GM12801 (cell line): Measurements from ENCODE around the gene MIPOL1.

Experiments
- TF ChIP-seq, protein P1 (sequence below): IDR thresholded peaks from one replicate; pipeline ENCODE4 v1.5.1; 2011; ENCODE audit warnings: control low read depth; ENCODE audit not compliant: insufficient read length; ENCODE audit errors: extremely low read depth

Gene MIPOL1

DNA sequence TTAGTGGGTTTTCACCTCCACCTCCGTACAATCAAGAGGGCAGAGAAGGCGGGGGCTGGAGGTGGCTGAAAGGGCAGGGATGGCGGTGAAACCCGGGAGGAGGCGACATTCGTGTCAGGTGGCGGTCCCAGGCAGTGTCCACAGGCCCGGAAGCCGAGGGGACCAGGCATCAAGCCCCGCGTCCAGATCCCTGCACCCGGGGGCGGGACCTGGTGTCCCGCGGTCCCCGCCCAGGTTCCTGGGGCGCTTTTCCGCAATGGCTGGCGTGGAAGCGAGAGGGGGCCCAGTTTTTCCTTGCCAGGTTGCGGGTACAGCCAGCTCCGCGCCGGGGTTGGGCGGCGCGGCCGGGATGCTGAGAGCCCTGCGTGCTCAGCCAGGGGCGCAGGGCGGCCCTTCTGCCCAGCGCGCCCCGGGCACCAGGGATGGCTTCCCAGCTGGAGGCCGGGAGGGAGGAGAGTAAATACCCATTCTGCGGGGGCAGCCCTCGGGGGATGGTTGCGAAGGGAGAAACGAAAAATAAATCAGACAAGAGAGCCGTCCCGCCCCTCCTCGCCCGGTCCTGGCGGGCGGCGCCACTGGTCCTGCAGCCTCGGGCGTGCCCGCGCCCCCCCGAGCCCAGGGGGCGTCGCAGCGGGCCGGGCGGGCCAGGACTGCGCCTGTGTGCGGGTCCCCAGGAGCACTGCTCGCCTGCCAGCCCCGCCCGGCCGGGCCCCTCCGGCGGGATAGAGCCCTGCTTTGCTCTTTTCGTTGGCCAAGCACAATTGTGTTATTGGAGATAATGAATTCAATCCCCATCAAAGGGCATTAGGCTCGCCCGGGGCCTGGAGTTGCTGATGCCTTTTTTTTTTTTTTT, 385.8 kb downstream of the MIPOL1 start:
- TF ChIP-seq, protein P1, sequence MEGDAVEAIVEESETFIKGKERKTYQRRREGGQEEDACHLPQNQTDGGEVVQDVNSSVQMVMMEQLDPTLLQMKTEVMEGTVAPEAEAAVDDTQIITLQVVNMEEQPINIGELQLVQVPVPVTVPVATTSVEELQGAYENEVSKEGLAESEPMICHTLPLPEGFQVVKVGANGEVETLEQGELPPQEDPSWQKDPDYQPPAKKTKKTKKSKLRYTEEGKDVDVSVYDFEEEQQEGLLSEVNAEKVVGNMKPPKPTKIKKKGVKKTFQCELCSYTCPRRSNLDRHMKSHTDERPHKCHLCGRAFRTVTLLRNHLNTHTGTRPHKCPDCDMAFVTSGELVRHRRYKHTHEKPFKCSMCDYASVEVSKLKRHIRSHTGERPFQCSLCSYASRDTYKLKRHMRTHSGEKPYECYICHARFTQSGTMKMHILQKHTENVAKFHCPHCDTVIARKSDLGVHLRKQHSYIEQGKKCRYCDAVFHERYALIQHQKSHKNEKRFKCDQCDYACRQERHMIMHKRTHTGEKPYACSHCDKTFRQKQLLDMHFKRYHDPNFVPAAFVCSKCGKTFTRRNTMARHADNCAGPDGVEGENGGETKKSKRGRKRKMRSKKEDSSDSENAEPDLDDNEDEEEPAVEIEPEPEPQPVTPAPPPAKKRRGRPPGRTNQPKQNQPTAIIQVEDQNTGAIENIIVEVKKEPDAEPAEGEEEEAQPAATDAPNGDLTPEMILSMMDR = no peak

DNA sequence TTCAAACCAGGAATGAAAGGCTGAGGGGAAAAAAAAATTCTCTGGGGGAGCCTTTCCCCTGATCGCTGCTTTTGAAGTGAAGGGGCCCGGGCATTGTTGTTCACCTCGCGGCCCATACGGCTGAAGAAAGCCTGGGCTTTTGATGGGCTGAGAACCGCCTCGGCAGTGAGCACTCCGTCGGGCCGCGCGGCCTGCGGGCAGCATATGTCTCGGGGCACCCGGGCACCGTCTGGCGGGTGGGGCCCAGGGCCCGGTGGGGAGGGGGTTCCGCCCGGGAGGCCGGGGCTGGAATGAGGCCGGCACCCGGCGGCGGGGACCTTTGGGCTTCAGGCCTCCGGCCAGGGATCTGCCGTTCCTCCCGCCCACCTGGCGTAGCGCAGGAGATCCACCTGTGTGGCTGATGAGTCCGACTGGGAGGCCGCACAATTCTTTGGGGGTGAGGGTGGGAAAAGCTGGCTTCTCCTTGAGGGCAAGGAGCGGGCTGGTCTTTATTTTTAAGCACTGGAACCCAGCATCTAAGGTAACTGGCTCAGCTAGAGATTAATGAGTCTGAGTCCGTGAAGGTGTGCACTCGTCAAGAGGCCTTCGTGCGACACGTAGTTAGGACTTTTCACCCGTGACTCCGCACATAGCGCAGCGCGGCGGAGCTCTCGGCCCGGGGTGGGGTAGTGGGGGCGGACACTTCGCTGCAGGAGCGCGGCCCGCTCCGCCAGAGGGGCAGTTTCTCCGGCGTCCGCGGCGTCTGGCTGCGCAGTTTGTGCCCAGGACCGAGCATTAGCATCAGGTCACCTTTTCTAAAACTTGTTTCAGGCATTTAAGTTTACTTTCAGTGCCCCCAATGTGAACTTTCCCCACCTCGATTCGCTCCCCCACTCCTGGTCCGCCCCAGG, 386.7 kb downstream of the MIPOL1 start:
- TF ChIP-seq, protein P1 = no peak

DNA sequence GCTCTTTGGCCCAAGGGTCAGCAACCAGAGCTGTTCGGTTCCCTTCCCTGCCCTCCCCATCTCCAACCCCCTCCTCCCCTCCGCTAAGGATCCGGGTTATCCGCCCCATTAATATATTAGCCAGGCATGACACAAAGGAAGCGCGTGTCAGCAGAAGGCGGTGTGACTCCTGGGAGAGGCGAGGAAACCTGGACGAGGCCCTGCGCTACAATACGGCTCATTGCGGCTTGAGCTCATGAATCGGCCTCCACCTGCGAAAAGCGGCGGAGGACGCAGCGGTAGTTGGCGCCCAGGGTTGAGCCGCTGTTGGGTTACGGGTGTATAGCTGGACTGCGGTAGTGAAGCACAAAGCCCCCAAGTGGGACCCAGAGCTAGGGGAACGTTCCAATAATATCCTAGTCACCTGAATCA, 387.4 kb downstream of the MIPOL1 start:
- TF ChIP-seq, protein P1 = no peak

DNA sequence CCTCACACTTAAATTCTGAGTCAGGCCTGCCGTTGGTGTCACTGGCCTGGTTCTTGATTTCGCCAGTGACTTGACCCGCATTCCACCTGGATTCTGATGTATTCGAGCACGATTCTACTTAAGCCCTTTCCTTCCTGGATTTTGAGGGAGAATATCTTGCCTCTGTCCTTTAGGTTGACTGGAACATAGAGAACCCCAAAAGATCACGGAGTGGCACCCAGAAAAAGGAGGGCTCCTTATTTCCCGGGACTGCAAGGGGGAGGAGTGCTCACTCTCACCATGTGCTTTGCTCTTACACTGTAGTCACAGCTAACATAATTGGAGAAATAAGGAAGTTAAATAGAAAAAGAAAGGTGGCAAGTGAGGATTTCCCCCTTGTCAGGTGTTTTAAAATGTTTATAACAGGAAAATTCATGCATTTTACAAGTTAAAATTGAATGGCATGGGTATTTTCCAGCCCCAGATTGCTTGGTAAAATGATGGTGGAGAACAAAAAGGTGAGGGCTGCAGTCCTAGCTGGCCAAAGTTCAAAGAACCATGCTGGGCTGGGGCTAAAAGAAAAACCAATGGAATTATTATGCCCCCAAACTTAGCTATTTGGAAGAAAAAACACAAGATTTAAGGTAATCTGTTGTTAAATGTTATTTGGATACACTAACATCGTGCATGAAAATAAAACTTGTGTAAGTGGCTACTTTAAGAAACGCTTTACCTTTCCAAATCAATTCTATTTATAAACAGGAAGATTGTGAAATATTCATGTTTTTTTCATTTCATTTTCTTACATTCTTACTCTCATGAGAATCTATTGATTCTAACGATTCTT, 388.4 kb downstream of the MIPOL1 start:
- TF ChIP-seq, protein P1 = no peak

DNA sequence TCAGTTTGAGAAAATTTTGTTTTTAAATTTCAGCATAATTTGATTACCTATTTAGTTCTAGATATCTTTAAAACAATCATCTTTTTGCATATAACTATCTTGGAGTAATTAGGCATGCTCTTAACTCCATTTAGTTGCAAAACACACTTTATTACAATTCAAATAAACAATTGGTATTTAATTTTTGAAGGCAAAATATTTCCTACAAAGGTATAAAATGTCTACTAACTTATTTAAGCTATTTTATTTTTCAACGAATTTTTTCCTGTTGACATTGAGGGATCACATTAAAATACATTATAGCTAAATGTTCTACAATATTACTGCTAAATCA, 389.0 kb downstream of the MIPOL1 start:
- TF ChIP-seq, protein P1 = no peak

DNA sequence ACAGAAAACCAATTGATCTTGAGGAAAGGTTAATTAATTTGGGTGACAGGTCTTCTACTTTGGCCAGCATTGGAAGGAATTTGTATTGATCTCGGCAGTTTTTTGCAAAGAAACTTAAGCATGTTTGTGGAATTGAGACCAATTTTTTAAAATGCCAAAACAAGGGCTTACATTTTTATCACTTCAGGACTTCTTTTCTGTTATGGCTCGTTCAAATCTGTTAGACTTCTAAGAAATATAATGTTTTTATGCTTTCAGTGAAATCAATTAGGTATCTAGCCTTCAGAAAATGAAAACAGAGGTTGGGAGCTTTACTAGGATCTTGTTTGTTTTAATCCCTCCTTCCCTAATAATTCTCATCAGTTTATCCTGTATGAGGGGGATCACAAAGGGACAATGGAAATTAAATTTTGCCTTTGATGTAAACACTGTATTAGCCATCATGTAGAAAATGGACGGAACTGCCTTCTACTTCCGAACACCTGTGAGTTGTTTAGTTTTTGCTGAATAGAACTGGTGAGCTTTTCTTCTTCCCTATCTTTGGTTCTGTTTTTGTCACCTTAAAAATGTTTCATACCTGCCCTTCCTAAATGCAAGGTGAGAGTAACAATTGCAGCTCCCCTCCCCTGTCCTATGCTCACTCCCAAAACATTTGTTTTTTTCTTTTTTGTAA, 389.5 kb downstream of the MIPOL1 start:
- TF ChIP-seq, protein P1 = no peak
